Thyroid gland (tissue), 4 donors: ENCODE data around the gene SDCCAG8. TPM values are rescaled to one million over a fixed set of nuclear protein-coding genes. Genes with fewer than 3 reads are reported as not detected.

Experiments used
- DNase-seq, 2 donors: peaks; one replicate each; pipeline ENCODE4 v3.0.0-alpha.2; 2019
- H3K27ac ChIP-seq, 3 donors: fragments of 200-600 bp; sonication (generic); 1 replicate in 2 of 3; 2 replicates in 1 of 3; pipeline ENCODE4 v1.5.1; 2016 to 2019; ENCODE audit warnings: mild to moderate bottlenecking in 1 of 3, moderate library complexity in 1 of 3
- H3K27me3 ChIP-seq: fragments of 200-600 bp; sonication (generic); one replicate; pipeline ENCODE4 v1.5.1; 2019
- H3K36me3 ChIP-seq, 2 donors: fragments of 200-600 bp; sonication (generic); one replicate each; pipeline ENCODE4 v1.5.1; 2016 to 2019
- H3K4me1 ChIP-seq, 2 donors: fragments of 200-600 bp; sonication (generic); one replicate each; pipeline ENCODE4 v1.5.1; 2017 to 2019
- H3K4me3 ChIP-seq, 3 donors: fragments of 200-600 bp; sonication (generic); replicated peaks in 1 of 3; 1 replicate in 2 of 3; 2 replicates in 1 of 3; pipeline ENCODE4 v1.5.1; 2016; ENCODE audit warnings: mild to moderate bottlenecking in 1 of 3
- H3K9me3 ChIP-seq: fragments of 200-600 bp; sonication (generic); one replicate; pipeline ENCODE4 v1.5.1; 2017
- POLR2A ChIP-seq, 2 donors: fragments of 450-650 bp; IDR thresholded peaks; one replicate each; pipeline ENCODE4 v1.6.1; 2017; ENCODE audit warnings: antibody characterized with exemption in 2 of 2, mild to moderate bottlenecking in 2 of 2, moderate library complexity in 1 of 2
- WGBS, 2 donors: methylation state at CpG; one replicate each; pipeline ENCODE4 v1.1.5; 2017; 5-methylcytosine and 5-hydroxymethylcytosine counted together
- intact Hi-C: fragments of 100-400 bp; cut with DNase I; formaldehyde crosslinking; loops from one replicate; pipeline ENCODE4 v1.15.1; 2023
- total RNA-seq, 4 donors: library from RNA; depleted of rRNA; stranded (reverse); fragments of >200 nt; gene quantifications; one replicate each; pipeline ENCODE4 v1.2.3, GENCODE V29; 2016
- TF ChIP-seq, protein P1 (sequence below), 6 experiments: fragments of 200-600 bp in 3 of 6; fragments of 450-650 bp in 3 of 6; sonication (generic) in 3 of 6; IDR thresholded peaks; one replicate each; pipeline ENCODE4 v1.5.1; 2016 to 2019; ENCODE audit warnings: antibody characterized with exemption in 6 of 6, mild to moderate bottlenecking in 2 of 6, inconsistent platforms in 1 of 6, moderate library complexity in 1 of 6

Gene SDCCAG8
- total RNA-seq, 4 donors from 2014 or later, result 105 to 193 (median 115) TPM

GRCh38 chr1:243270097-243270864 is 14.4 kb downstream of the SDCCAG8 start:
- 92 to 94% methylated on average over 6 of the region's 6 CpGs for WGBS, 2 donors
- Histone ChIP-seq H3K4me1 (peaks cover 2 to 17% of the 10 kb centered on the region in 2 donors), H3K27ac (no peak overlapping the region), H3K27me3 (no peaks in the 10 kb centered on the region), H3K36me3 (peaks cover 3 to 12% of the 10 kb centered on the region in 2 donors), H3K4me3 (no peak overlapping the region), H3K9me3 (no peaks in the 10 kb centered on the region)
- intact Hi-C loops, result no loop called here
- DNase-seq, result no peak
- TF ChIP-seq, protein P1, sequence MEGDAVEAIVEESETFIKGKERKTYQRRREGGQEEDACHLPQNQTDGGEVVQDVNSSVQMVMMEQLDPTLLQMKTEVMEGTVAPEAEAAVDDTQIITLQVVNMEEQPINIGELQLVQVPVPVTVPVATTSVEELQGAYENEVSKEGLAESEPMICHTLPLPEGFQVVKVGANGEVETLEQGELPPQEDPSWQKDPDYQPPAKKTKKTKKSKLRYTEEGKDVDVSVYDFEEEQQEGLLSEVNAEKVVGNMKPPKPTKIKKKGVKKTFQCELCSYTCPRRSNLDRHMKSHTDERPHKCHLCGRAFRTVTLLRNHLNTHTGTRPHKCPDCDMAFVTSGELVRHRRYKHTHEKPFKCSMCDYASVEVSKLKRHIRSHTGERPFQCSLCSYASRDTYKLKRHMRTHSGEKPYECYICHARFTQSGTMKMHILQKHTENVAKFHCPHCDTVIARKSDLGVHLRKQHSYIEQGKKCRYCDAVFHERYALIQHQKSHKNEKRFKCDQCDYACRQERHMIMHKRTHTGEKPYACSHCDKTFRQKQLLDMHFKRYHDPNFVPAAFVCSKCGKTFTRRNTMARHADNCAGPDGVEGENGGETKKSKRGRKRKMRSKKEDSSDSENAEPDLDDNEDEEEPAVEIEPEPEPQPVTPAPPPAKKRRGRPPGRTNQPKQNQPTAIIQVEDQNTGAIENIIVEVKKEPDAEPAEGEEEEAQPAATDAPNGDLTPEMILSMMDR (IDR thresholded peaks at IDR 0.05), result no peak
- no peak for TF ChIP-seq POLR2A (IDR thresholded peaks at IDR 0.05)

DNA sequence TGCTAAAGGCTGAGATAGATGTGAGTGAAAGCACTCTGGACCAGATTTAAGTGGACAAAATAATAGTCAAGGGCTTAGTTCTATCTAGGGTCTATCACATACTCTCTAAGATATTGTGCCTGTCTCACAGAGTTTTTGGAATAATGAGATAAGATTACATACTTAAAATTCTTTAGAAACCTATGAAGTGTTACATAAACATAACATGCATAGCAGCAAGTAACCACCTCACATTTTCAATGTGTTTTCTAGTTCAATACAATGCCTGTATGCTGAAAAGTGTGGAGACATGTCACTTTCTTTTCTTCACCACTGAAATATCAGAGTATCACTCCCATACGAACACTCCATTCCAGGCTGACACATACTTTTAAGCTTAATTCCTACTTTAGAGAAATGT is 16.2 kb downstream of the SDCCAG8 start:
- Histone ChIP-seq H3K9me3 (no peaks in the 10 kb centered on the region), H3K27me3 (no peaks in the 10 kb centered on the region), H3K27ac (no peak overlapping the region), H3K4me3 (no peak overlapping the region), H3K36me3 (peaks cover 5 to 15% of the 10 kb centered on the region in 2 donors), H3K4me1 (peaks cover 2 to 14% of the 10 kb centered on the region in 2 donors)
- intact Hi-C loops, result no loop called here
- 95% methylated on average over 1 of the region's 1 CpG for WGBS, 2 donors
- no peak for DNase-seq
- TF ChIP-seq, protein P1 (IDR thresholded peaks at IDR 0.05), result no peak
- no peak for TF ChIP-seq POLR2A (IDR thresholded peaks at IDR 0.05)

DNA sequence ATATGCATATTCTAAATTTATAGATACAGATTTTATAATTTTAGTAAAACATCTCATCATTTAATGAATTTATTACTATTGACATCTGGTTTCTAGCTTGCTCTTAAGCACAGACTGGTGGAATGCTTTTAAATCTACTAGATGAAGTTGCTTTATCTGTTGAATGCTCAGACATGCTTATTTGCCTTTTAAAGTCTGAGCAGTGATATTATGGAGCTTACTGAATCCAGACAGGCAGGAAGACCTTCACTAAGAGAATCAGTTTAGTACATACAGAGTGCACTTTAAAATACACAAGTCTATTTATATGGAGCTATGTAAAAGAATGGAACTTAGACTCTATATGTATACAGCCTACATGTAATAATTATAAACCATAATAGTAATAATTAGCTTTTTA is 16.6 kb downstream of the SDCCAG8 start:
- TF ChIP-seq, protein P1 (IDR thresholded peaks at IDR 0.05), result no peak
- no peak for TF ChIP-seq POLR2A (IDR thresholded peaks at IDR 0.05)
- no peak overlapping the region for H3K27ac ChIP-seq
- no peaks in the 10 kb centered on the region for H3K27me3 ChIP-seq
- H3K4me1 ChIP-seq, result peaks cover 2 to 14% of the 10 kb centered on the region in 2 donors
- intact Hi-C loops, result no loop called here
- H3K9me3 ChIP-seq, result no peaks in the 10 kb centered on the region
- DNase-seq, result no peak
- H3K36me3 ChIP-seq, result peaks cover 9 to 15% of the 10 kb centered on the region in 2 donors
- no peak overlapping the region for H3K4me3 ChIP-seq

DNA sequence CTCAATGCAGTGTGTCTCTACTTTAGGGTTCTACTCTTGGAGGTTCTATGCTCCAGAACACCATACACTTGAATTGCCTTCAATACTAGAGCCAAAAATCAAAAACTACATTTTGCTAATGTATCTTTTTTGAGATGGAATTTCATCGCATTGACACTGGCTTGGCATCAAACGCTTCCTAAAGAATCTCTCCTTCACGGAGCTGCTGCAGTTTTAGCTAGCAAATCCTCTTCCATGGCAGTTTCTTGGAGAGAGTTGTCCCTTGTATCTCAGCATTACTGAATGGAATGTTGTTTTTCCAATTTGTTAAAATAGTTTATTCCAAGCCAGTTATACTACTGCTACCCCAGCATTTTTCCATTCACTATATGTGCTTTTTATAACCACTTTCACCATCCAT is 17.7 kb downstream of the SDCCAG8 start:
- peaks cover 2 to 14% of the 10 kb centered on the region in 2 donors for H3K4me1 ChIP-seq
- TF ChIP-seq POLR2A (IDR thresholded peaks at IDR 0.05), result no peak
- TF ChIP-seq, protein P1 (IDR thresholded peaks at IDR 0.05), result no peak
- no peaks in the 10 kb centered on the region for H3K9me3 ChIP-seq
- intact Hi-C loops, result no loop called here
- no peak overlapping the region for H3K4me3 ChIP-seq
- H3K27me3 ChIP-seq, result no peaks in the 10 kb centered on the region
- H3K36me3 ChIP-seq, result peaks cover 14 to 15% of the 10 kb centered on the region in 2 donors
- DNase-seq, result no peak
- WGBS, 2 donors, result 85 to 87% methylated on average over 3 of the region's 3 CpGs
- no peak overlapping the region for H3K27ac ChIP-seq

- Histone ChIP-seq H3K4me3 (no peak overlapping the region), H3K27me3 (no peaks in the 10 kb centered on the region), H3K9me3 (no peaks in the 10 kb centered on the region), H3K27ac (no peak overlapping the region), H3K4me1 (peaks cover 2 to 12% of the 10 kb centered on the region in 2 donors), H3K36me3 (peaks cover 14 to 15% of the 10 kb centered on the region in 2 donors)
- 95% methylated on average over 2 of the region's 2 CpGs for WGBS, 2 donors
- DNase-seq, result no peak
- intact Hi-C loops, result no loop called here
- TF ChIP-seq, protein P1 (IDR thresholded peaks at IDR 0.05), result no peak
- TF ChIP-seq POLR2A (IDR thresholded peaks at IDR 0.05), result no peak
Measured at GRCh38 chr1:243273945-243274344, 18.1 kb downstream of the SDCCAG8 start.
